ENCODE results near the gene NUDT3. TPM values are rescaled to one million over a fixed set of nuclear protein-coding genes. Genes with fewer than 3 reads are reported as not detected.
"Not testable (repeated sequence)": the region's sequence is repeated elsewhere in the genome, so short reads cannot be mapped to it uniquely, and the experiment has no call there.

The NUDT3 gene
- total RNA-seq, 2 donors from 2014 or later: 28.9 to 30.8 TPM

DNA sequence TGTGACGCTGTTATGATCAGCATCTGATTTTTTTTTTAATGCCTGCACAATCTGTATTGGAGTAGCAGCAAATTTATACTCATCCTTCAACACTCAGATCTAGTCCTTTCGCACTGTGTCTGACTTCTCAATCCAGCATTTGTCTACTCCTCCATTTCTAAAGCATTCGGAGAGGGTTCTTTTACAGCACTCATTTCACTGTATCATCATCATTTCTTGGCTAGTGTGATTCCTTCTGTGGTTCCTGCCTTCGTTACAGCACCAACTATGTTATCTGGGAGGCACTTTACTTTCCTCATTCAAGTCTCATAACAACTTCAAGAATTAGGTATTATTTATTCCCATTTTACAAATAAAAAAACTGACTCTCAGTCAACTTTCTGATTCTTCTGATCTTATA is 18.0 kb downstream of the NUDT3 start:
- H3K4me1 ChIP-seq (replicated peaks): no peaks in the 10 kb centered on the region
- H3K27ac ChIP-seq: no peak overlapping the region
- no peak overlapping the region for H3K4me3 ChIP-seq
- intact Hi-C loops (cut with DNase I): no loop called here
- no peak for DNase-seq (ENCODE audit: low spot score)
- H3K36me3 ChIP-seq: no peaks in the 10 kb centered on the region
- H3K9me3 ChIP-seq: no peaks in the 10 kb centered on the region
- WGBS: 55% methylated on average over 4 of the region's 4 CpGs
- H3K27me3 ChIP-seq (replicated peaks; ENCODE audit: insufficient read depth): no peaks in the 10 kb centered on the region
- no peak for TF ChIP-seq POLR2A (IDR thresholded peaks at IDR 0.05)
- TF ChIP-seq, protein P1, sequence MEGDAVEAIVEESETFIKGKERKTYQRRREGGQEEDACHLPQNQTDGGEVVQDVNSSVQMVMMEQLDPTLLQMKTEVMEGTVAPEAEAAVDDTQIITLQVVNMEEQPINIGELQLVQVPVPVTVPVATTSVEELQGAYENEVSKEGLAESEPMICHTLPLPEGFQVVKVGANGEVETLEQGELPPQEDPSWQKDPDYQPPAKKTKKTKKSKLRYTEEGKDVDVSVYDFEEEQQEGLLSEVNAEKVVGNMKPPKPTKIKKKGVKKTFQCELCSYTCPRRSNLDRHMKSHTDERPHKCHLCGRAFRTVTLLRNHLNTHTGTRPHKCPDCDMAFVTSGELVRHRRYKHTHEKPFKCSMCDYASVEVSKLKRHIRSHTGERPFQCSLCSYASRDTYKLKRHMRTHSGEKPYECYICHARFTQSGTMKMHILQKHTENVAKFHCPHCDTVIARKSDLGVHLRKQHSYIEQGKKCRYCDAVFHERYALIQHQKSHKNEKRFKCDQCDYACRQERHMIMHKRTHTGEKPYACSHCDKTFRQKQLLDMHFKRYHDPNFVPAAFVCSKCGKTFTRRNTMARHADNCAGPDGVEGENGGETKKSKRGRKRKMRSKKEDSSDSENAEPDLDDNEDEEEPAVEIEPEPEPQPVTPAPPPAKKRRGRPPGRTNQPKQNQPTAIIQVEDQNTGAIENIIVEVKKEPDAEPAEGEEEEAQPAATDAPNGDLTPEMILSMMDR (IDR thresholded peaks at IDR 0.05): no peak
- TF ChIP-seq POLR2AphosphoS5 (IDR thresholded peaks at IDR 0.05): no peak

DNA sequence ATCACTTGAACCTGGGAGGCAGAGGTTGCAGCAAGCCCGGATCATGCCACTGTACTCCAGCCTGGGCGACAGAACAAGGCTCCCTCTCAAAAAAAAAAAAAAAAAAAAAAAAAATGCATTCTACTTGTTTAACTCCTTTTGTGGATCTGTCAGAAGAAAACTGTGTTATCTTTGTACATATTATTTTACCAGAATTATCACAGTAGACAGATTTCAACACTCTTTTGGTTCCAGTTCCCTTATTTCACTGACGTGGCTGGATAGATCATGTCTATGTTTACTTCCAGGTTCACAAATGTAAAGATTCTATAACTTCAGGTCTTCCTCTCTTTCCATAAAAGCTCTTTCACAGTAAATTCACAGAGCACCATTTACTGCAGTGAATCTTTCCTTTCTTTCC is 18.4 kb downstream of the NUDT3 start:
- no peaks in the 10 kb centered on the region for H3K36me3 ChIP-seq
- H3K4me1 ChIP-seq (replicated peaks): no peaks in the 10 kb centered on the region
- no peak for TF ChIP-seq POLR2AphosphoS5 (IDR thresholded peaks at IDR 0.05)
- TF ChIP-seq, protein P1 (IDR thresholded peaks at IDR 0.05): no peak
- no peak for TF ChIP-seq POLR2A (IDR thresholded peaks at IDR 0.05)
- no peak for DNase-seq (ENCODE audit: low spot score)
- H3K4me3 ChIP-seq: no peak overlapping the region
- no peaks in the 10 kb centered on the region for H3K27me3 ChIP-seq (replicated peaks; ENCODE audit: insufficient read depth)
- H3K9me3 ChIP-seq: no peaks in the 10 kb centered on the region
- intact Hi-C loops (cut with DNase I): no loop called here
- WGBS: 67% methylated on average over 3 of the region's 3 CpGs
- no peak overlapping the region for H3K27ac ChIP-seq

DNA sequence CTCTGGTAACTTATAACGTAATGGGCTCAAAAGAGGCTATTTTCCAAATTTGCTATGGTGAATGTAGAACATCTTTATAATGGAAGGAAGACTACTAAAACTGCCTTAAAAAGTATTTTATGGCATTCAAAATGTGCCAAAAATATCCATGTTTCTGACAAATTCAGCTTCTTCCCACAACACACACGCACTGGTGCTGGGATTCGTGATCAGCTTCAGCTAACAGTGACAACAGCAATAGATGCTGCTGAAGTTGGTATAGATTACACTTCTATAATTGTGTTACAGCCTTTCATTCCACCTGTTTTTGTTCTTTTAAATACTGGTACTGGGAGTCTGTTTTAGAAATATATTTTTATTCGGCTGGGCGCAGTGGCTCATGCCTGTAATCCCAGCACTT is 19.0 kb downstream of the NUDT3 start:
- Histone ChIP-seq H3K4me3 (no peak overlapping the region), H3K36me3 (no peaks in the 10 kb centered on the region), H3K9me3 (no peaks in the 10 kb centered on the region), H3K27ac (no peak overlapping the region), H3K4me1 (replicated peaks) (no peaks in the 10 kb centered on the region), H3K27me3 (replicated peaks; ENCODE audit: insufficient read depth) (no peaks in the 10 kb centered on the region)
- TF ChIP-seq, protein P1 (IDR thresholded peaks at IDR 0.05): no peak
- no peak for TF ChIP-seq POLR2A (IDR thresholded peaks at IDR 0.05)
- TF ChIP-seq POLR2AphosphoS5 (IDR thresholded peaks at IDR 0.05): no peak
- DNase-seq (ENCODE audit: low spot score): no peak
- intact Hi-C loops (cut with DNase I): no loop called here
- 96% methylated on average over 5 of the region's 5 CpGs for WGBS

- H3K4me3 ChIP-seq; H3K36me3 ChIP-seq; H3K9me3 ChIP-seq; H3K27me3 ChIP-seq (replicated peaks; ENCODE audit: insufficient read depth); H3K27ac ChIP-seq; intact Hi-C loops (cut with DNase I); DNase-seq (ENCODE audit: low spot score); H3K4me1 ChIP-seq (replicated peaks): not testable (repeated sequence)
- WGBS: 95% methylated on average over 5 of the region's 5 CpGs
Observed at GRCh38 chr6:34371865-34372264, 20.6 kb downstream of the NUDT3 start.

GRCh38 chr6:34370361-34370760 is 22.1 kb downstream of the NUDT3 start:
- 82% methylated on average over 5 of the region's 5 CpGs for WGBS
- Histone ChIP-seq H3K36me3 (no peaks in the 10 kb centered on the region), H3K27me3 (replicated peaks; ENCODE audit: insufficient read depth) (no peaks in the 10 kb centered on the region), H3K4me1 (replicated peaks) (no peaks in the 10 kb centered on the region), H3K4me3 (no peak overlapping the region), H3K27ac (no peak overlapping the region), H3K9me3 (no peaks in the 10 kb centered on the region)
- DNase-seq (ENCODE audit: low spot score): no peak
- TF ChIP-seq POLR2AphosphoS5 (IDR thresholded peaks at IDR 0.05): peak; percentile 13
- TF ChIP-seq, protein P1 (IDR thresholded peaks at IDR 0.05): no peak
- no peak for TF ChIP-seq POLR2A (IDR thresholded peaks at IDR 0.05)
- intact Hi-C loops (cut with DNase I): no loop called here
